ENCODE results near the gene CD300LF. TPM values are rescaled to one million over a fixed set of nuclear protein-coding genes. Genes with fewer than 3 reads are reported as not detected.

The CD300LF gene
- total RNA-seq, 1 experiment from 2014 or later = not detected

DNA sequence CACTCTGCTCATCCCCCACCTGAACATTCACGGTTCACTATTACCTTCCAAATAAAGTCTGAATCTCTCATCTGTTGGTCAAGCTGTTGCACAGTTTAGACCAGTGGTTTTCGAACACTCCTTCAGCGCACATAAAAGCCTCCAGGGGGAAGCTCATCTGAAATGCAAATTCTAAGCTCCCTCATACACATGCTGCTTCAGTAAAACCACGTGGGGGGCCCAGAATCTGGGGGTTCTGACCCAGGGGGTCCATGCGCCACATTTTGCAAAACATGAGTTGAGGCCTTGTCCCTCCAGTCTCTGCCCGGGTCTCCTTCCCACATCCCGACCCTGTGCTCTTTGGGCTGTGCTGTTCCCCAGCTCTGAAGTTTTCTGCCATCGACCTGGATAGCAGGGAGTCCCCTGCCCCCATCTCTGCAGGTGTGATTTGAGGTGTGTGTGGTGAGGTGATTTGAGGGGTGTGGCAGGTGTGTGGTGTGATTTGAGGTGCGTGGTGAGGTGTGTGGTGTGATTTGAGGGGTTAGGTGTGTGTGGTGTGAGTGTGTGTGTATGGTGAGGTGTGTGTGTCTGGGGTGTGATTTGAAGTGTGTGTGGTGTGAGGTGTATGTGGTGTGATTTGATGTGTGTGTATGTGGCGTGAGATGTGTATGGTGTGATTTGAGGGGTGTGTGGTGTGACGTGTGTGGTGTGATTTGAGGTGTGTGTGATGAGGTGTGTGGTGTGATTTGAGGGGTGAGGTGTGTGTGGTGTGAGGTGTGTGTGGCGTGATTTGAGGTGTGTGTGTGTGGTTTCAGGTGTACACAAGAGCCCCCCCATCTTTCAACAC is 19.5 kb upstream of the CD300LF start:
- DNase-seq = no peak
- Histone ChIP-seq H3K56ac (ENCODE audit: insufficient read length, low read depth, low read length) (no peak overlapping the region), H4K8ac (replicated peaks; ENCODE audit: insufficient read length, low read depth, low read length) (no peak overlapping the region), H2AK5ac (ENCODE audit: insufficient read length, low read length) (no peak overlapping the region), H4K91ac (ENCODE audit: insufficient read length, low read depth, low read length) (no peak overlapping the region), H3K18ac (ENCODE audit: insufficient read length, low read depth, low read length) (no peak overlapping the region), H3K14ac (ENCODE audit: insufficient read depth, low read length) (no peak overlapping the region), H3K27me3 (ENCODE audit: insufficient read depth, low read length) (no peaks in the 10 kb centered on the region; the same call in 1 of the 2 replicates), H3K9ac (ENCODE audit: extremely low read depth, insufficient read length, low read length) (no peak overlapping the region), H4K20me1 (ENCODE audit: control insufficient read depth, insufficient read depth, insufficient read length) (no peaks in the 10 kb centered on the region), H2BK5ac (ENCODE audit: insufficient read length, low read length) (no peak overlapping the region), H2AFZ (ENCODE audit: low read length) (no peak overlapping the region), H2BK12ac (ENCODE audit: insufficient read length, low read depth, low read length) (no peak overlapping the region), H3K4me1 (ENCODE audit: insufficient read depth, low read length) (no peaks in the 10 kb centered on the region), H3K23me2 (ENCODE audit: insufficient read length, low read depth, low read length, poor library complexity, severe bottlenecking) (peaks cover 2% of the 10 kb centered on the region), H2BK15ac (ENCODE audit: low read depth, low read length) (no peak overlapping the region), H3K79me2 (ENCODE audit: insufficient read depth, low read length) (no peaks in the 10 kb centered on the region), H3K79me1 (ENCODE audit: insufficient read depth, low read depth, low read length, poor library complexity, severe bottlenecking) (no peaks in the 10 kb centered on the region), H3K23ac (ENCODE audit: insufficient read length, low read depth, low read length) (no peak overlapping the region), H2BK20ac (ENCODE audit: low read depth, low read length, poor library complexity, severe bottlenecking) (no peak overlapping the region), H3K4me2 (ENCODE audit: insufficient read depth, insufficient read length, low read length) (no peak overlapping the region), H4K5ac (ENCODE audit: insufficient read length, low read depth, low read length) (no peak overlapping the region), H2BK120ac (ENCODE audit: low read depth, low read length, poor library complexity, severe bottlenecking) (no peak overlapping the region), H3K9me3 (ENCODE audit: control insufficient read depth, low read depth, low read length) (no peaks in the 10 kb centered on the region), H3K4ac (ENCODE audit: low read depth, low read length) (no peak overlapping the region), H3T11ph (ENCODE audit: low read length) (no peak overlapping the region), H3K27ac (ENCODE audit: insufficient read length, low read depth, low read length) (no peak overlapping the region)
- H3K4me1 Mint-ChIP-seq = peaks cover 5 to 7% of the 10 kb centered on the region in 2 experiments
- no peaks in the 10 kb centered on the region for H3K36me3 Mint-ChIP-seq (ENCODE audit: insufficient read depth in 1 of 3, low read depth in 3 of 3)
- no peak overlapping the region for H3K27ac Mint-ChIP-seq
- no peaks in the 10 kb centered on the region for H3K9me3 Mint-ChIP-seq
- TF ChIP-seq CTCF (conservative IDR thresholded peaks at IDR 0.05) = no peak
- peaks cover 6% of the 10 kb centered on the region; the same call in 1 of the 2 replicates for H3K27me3 Mint-ChIP-seq (ENCODE audit: low read depth)
- no peak overlapping the region for H3K4me3 Mint-ChIP-seq
- WGBS (ENCODE audit: extremely low coverage, insufficient read length, low lambda C conversion rate) = 100% methylated on average over 4 of the region's 12 CpGs
